Measurements from ENCODE around the gene MOSPD3.

MOSPD3 gene

GRCh38 chr7:100599911-100600729, 12.2 kb upstream of the MOSPD3 start:
- no peaks in the 10 kb centered on the region for H3K27me3 Mint-ChIP-seq
- DNase-seq, result no peak
- H3K9me3 Mint-ChIP-seq, result no peaks in the 10 kb centered on the region
- no peaks in the 10 kb centered on the region for H3K36me3 Mint-ChIP-seq (ENCODE audit: low read depth)
- H3K4me3 Mint-ChIP-seq, result no peak overlapping the region
- no peak overlapping the region for H3K27ac Mint-ChIP-seq
- H3K4me1 Mint-ChIP-seq (ENCODE audit: low read depth), result peaks cover 17% of the 10 kb centered on the region

GRCh38 chr7:100600730-100601038, 11.7 kb upstream of the MOSPD3 start:
- Mint-ChIP-seq H3K9me3 (no peaks in the 10 kb centered on the region), H3K27me3 (no peaks in the 10 kb centered on the region), H3K4me1 (ENCODE audit: low read depth) (peaks cover 22% of the 10 kb centered on the region), H3K27ac (no peak overlapping the region), H3K36me3 (ENCODE audit: low read depth) (no peaks in the 10 kb centered on the region), H3K4me3 (no peak overlapping the region)
- no peak for DNase-seq

- Mint-ChIP-seq H3K4me1 (ENCODE audit: low read depth) (peaks cover 25% of the 10 kb centered on the region), H3K27me3 (no peaks in the 10 kb centered on the region), H3K9me3 (no peaks in the 10 kb centered on the region), H3K27ac (no peak overlapping the region), H3K36me3 (ENCODE audit: low read depth) (no peaks in the 10 kb centered on the region), H3K4me3 (peak overlapping the region; percentile 76)
- DNase-seq, result no peak
Observed at GRCh38 chr7:100602889-100603725, 9.2 kb upstream of the MOSPD3 start.

GRCh38 chr7:100603726-100604027, 8.7 kb upstream of the MOSPD3 start:
- Mint-ChIP-seq H3K27me3 (no peaks in the 10 kb centered on the region), H3K27ac (peak overlapping the region; percentile 77), H3K36me3 (ENCODE audit: low read depth) (no peaks in the 10 kb centered on the region), H3K4me1 (ENCODE audit: low read depth) (peaks cover 22% of the 10 kb centered on the region), H3K9me3 (no peaks in the 10 kb centered on the region), H3K4me3 (peak overlapping the region; percentile 76)
- DNase-seq, result no peak

GRCh38 chr7:100604028-100604975, 8.0 kb upstream of the MOSPD3 start:
- Mint-ChIP-seq H3K27me3 (no peaks in the 10 kb centered on the region), H3K4me1 (ENCODE audit: low read depth) (peaks cover 22% of the 10 kb centered on the region), H3K36me3 (ENCODE audit: low read depth) (no peaks in the 10 kb centered on the region), H3K4me3 (peak overlapping the region; percentile 76), H3K9me3 (no peaks in the 10 kb centered on the region), H3K27ac (peak overlapping the region; percentile 77)
- DNase-seq, result peak; percentile 87

- Mint-ChIP-seq H3K36me3 (ENCODE audit: low read depth) (no peaks in the 10 kb centered on the region), H3K9me3 (no peaks in the 10 kb centered on the region), H3K27me3 (no peaks in the 10 kb centered on the region), H3K4me3 (peak overlapping the region; percentile 76), H3K27ac (peak overlapping the region; percentile 47), H3K4me1 (ENCODE audit: low read depth) (peaks cover 22% of the 10 kb centered on the region)
- peak; percentile 61 for DNase-seq
Observed at GRCh38 chr7:100604976-100605911, 7.1 kb upstream of the MOSPD3 start.

GRCh38 chr7:100606313-100606712, 6.0 kb upstream of the MOSPD3 start:
- H3K4me3 Mint-ChIP-seq, result no peak overlapping the region
- H3K4me1 Mint-ChIP-seq (ENCODE audit: low read depth), result peaks cover 25% of the 10 kb centered on the region
- no peaks in the 10 kb centered on the region for H3K9me3 Mint-ChIP-seq
- no peak overlapping the region for H3K27ac Mint-ChIP-seq
- H3K27me3 Mint-ChIP-seq, result no peaks in the 10 kb centered on the region
- H3K36me3 Mint-ChIP-seq (ENCODE audit: low read depth), result no peaks in the 10 kb centered on the region
- no peak for DNase-seq

GRCh38 chr7:100607111-100607510, 5.2 kb upstream of the MOSPD3 start:
- Mint-ChIP-seq H3K4me1 (ENCODE audit: low read depth) (peaks cover 27% of the 10 kb centered on the region), H3K4me3 (no peak overlapping the region), H3K36me3 (ENCODE audit: low read depth) (peaks cover 1% of the 10 kb centered on the region), H3K27me3 (no peaks in the 10 kb centered on the region), H3K27ac (no peak overlapping the region), H3K9me3 (no peaks in the 10 kb centered on the region)
- no peak for DNase-seq

- peaks cover 32% of the 10 kb centered on the region for H3K4me1 Mint-ChIP-seq (ENCODE audit: low read depth)
- H3K27ac Mint-ChIP-seq, result no peak overlapping the region
Observed at GRCh38 chr7:100609958-100610357, 2.4 kb upstream of the MOSPD3 start.

GRCh38 chr7:100612730-100613390, 520 bp downstream of the MOSPD3 start:
- DNase-seq, result peak; percentile 45
- H3K9me3 Mint-ChIP-seq, result no peaks in the 10 kb centered on the region
- H3K4me1 Mint-ChIP-seq (ENCODE audit: low read depth), result peaks cover 22% of the 10 kb centered on the region
- peak overlapping the region; percentile 97 for H3K4me3 Mint-ChIP-seq
- H3K27ac Mint-ChIP-seq, result no peak overlapping the region
- peaks cover 2% of the 10 kb centered on the region for H3K36me3 Mint-ChIP-seq (ENCODE audit: low read depth)
- H3K27me3 Mint-ChIP-seq, result no peaks in the 10 kb centered on the region

More at GRCh38 chr7:100609958-100610357, 2.4 kb upstream of the MOSPD3 start:
- H3K27me3 Mint-ChIP-seq, result no peaks in the 10 kb centered on the region
- H3K36me3 Mint-ChIP-seq (ENCODE audit: low read depth), result peaks cover 2% of the 10 kb centered on the region
- H3K4me3 Mint-ChIP-seq, result no peak overlapping the region
- no peak for DNase-seq
- H3K9me3 Mint-ChIP-seq, result no peaks in the 10 kb centered on the region

- Mint-ChIP-seq H3K9me3 (no peaks in the 10 kb centered on the region), H3K36me3 (ENCODE audit: low read depth) (peaks cover 2% of the 10 kb centered on the region), H3K27ac (no peak overlapping the region), H3K27me3 (no peaks in the 10 kb centered on the region), H3K4me1 (ENCODE audit: low read depth) (peaks cover 22% of the 10 kb centered on the region), H3K4me3 (peak overlapping the region; percentile 97)
- DNase-seq, result no peak
Observed at GRCh38 chr7:100613412-100614175, 1.3 kb downstream of the MOSPD3 start.

- H3K4me3 Mint-ChIP-seq, result no peak overlapping the region
Observed at GRCh38 chr7:100614308-100614861, 2.0 kb downstream of the MOSPD3 start.

More at GRCh38 chr7:100614308-100614861, 2.0 kb downstream of the MOSPD3 start:
- no peaks in the 10 kb centered on the region for H3K9me3 Mint-ChIP-seq
- H3K4me1 Mint-ChIP-seq (ENCODE audit: low read depth), result peaks cover 22% of the 10 kb centered on the region
- H3K27ac Mint-ChIP-seq, result no peak overlapping the region
- peaks cover 2% of the 10 kb centered on the region for H3K36me3 Mint-ChIP-seq (ENCODE audit: low read depth)
- no peak for DNase-seq
- H3K27me3 Mint-ChIP-seq, result no peaks in the 10 kb centered on the region
